Head of caudate nucleus (tissue), 42 donors: ENCODE measurements around the gene RHOXF2.
"Not testable (repeated sequence)": the region's sequence is repeated elsewhere in the genome, so short reads cannot be mapped to it uniquely, and the experiment has no call there.

Experiments used
- DNase-seq, 42 donors: peaks; one replicate each; pipeline versions ENCODE4 v3.0.0 to v3.0.0-alpha.2; 2020 to 2021; ENCODE audit warnings: mixed read lengths in 7 of 42
- intact Hi-C: fragments of 100-400 bp; cut with DNase I; formaldehyde crosslinking; loops from one replicate; pipeline ENCODE4 v1.15.0; 2022

RHOXF2 gene

GRCh38 chrX:120158313-120158712, at the start of gene RHOXF2:
Gene RHOXF2, plus strand, starts transcription at chrX:120158613. Its CDS starts 138 bp downstream, at chrX:120158751.
- intact Hi-C loops, DNase-seq: not testable (repeated sequence)

- intact Hi-C loops: no loop called here
Observed at GRCh38 chrX:120109378-120109777, 49.0 kb upstream of the RHOXF2 start.

DNA sequence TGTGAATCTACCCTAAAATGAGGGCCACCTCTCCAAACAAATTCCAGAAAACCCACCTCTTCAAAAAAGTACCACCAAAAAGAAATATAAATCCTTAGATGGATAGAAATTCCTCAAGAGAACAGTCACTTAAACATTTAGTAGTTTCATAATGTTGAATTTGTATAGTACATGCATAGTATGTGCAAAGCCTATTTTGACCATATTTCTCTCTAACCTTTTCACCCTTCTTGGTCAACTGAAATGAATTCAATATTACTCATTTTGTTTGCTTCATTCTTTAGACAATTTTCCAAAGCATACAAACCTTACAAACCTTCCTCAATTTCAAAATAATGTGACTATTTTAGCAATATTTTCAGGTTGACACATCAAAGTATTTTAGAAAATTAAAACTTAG, 46.8 kb upstream of the RHOXF2 start:
- intact Hi-C loops: no loop called here

More at GRCh38 chrX:120109378-120109777, 49.0 kb upstream of the RHOXF2 start:
- no peak for DNase-seq

GRCh38 chrX:120115438-120115963, 42.9 kb upstream of the RHOXF2 start, which contains the start of gene RHOXF1:
Gene RHOXF1, minus strand, starts transcription at chrX:120115913. Its CDS starts 51 bp downstream, at chrX:120115862.
- DNase-seq: no peak
- intact Hi-C loops: no loop called here

More for the DNA sequence above, 46.8 kb upstream of the RHOXF2 start:
- no peak for DNase-seq

GRCh38 chrX:120120223-120120622, 38.2 kb upstream of the RHOXF2 start:
- intact Hi-C loops: no loop called here

GRCh38 chrX:120125444-120125843, 33.0 kb upstream of the RHOXF2 start:
- intact Hi-C loops: no loop called here
- DNase-seq: peak in 7 of 42 donors; percentile 1 to 43 (median 8)

More at GRCh38 chrX:120120223-120120622, 38.2 kb upstream of the RHOXF2 start:
- DNase-seq: no peak

DNA sequence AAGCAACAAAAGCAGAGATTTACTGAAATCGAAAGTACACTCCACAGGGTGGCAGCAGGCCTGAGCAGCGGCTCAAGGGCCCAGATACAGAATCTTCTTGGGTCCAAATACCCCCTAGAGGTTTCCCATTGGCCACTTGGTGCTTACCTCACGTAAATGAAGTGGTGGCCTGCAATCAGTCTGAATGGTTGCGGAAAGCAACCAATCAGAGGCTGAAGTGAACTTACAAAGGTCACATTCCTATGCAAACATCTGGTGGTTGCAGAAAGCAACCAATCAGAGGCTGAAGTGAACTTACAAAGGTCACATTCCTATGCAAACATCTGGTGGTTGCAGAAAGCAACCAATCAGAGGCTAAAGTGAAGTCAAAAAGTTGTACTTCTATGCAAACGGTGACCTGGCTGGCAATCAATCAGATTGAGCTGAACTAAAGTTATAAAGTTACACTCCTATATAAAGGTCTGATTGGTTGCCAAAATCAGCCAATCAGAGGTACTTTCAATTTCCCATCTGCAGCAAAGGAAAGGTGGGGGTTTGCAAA, 30.0 kb upstream of the RHOXF2 start:
- intact Hi-C loops, DNase-seq: not testable (repeated sequence)

- DNase-seq: no peak
- intact Hi-C loops: no loop called here
Observed at GRCh38 chrX:120136128-120136527, 22.3 kb upstream of the RHOXF2 start.

GRCh38 chrX:120136840-120137239, 21.6 kb upstream of the RHOXF2 start:
- no peak for DNase-seq
- intact Hi-C loops: no loop called here

DNA sequence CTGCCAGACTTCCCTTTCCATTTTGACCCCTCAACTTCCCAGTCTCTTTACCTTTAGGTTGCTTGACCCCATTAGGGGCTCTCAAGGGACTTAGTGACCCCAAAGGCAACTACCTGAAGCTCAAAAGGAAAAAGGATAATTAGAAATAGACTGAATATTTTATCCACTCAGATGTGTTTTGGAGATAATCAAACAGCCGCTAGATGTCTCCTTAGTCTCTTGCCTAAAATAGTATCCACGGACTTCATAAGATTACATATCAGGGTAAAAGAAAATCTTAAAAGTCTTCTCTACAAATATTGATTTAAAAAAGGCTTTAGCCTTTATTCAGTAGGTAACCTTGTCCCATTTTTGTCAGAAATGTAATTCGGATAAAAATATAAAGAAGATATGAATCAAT, 21.0 kb upstream of the RHOXF2 start:
- intact Hi-C loops: no loop called here
- no peak for DNase-seq

GRCh38 chrX:120140293-120140981, 18.0 kb upstream of the RHOXF2 start:
- intact Hi-C loops: no loop called here
- no peak for DNase-seq

GRCh38 chrX:120144178-120144844, 14.1 kb upstream of the RHOXF2 start:
- peak in 2 of 42 donors; percentile 4 to 23 for DNase-seq
- intact Hi-C loops: no loop called here

DNA sequence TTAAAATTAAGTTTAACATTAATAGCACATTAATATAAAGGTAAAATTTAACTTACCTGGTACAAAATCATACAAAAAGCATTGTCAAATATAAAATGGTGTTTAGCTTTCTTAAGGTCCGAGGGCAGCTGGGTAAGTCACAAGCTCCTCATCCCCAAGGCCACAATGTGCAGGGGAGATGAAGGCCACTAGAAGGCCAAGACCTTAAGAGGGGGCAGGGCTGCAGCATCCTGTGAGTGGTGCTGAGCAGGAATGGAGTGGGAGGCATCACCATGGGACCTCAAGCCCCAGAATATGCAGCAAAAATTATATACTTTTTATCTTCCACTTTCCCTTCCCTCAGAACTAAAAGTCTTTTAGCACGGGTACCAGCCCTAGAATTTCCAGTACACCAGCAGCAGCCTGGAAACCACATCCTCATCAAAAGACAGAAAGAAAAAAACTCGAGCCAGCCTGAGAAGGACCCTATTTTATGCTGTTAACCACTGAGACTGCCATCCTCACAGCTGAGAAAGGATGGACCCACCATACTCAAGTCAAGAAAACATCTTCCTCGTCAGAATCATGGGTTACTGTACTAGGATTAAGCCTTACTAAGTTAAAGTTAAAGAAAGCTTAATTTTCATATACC, 13.0 kb upstream of the RHOXF2 start:
- no peak for DNase-seq
- intact Hi-C loops: no loop called here

- intact Hi-C loops, DNase-seq: not testable (repeated sequence)
Observed at GRCh38 chrX:120146323-120146722, 12.1 kb upstream of the RHOXF2 start.

- intact Hi-C loops: no loop called here
- no peak for DNase-seq
Observed at GRCh38 chrX:120147537-120147936, 10.9 kb upstream of the RHOXF2 start.

- DNase-seq, intact Hi-C loops: not testable (repeated sequence)
Observed at GRCh38 chrX:120150109-120150744, 8.2 kb upstream of the RHOXF2 start.

- DNase-seq, intact Hi-C loops: not testable (repeated sequence)
Observed at GRCh38 chrX:120159086-120159485, 673 bp downstream of the RHOXF2 start.

DNA sequence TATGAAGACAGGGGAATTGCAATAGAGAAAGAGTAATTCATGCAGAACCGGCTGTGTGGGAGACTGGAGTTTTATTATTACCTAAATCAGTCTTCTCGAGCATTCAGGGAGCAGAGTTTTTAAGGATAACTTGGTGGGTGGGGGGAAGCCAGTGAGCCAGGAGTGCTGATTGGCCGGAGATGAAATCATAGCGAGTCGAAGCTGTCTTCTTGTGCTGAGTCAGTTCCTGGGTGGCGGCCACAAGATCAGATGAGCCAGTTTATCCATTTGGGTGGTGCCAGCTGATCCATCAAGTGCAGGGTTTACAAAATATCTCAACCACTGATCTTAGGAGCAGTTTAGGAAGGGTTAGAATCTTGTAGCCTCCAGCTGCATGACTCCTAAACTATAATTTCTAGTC, 34.8 kb downstream of the RHOXF2 start:
- not testable (repeated sequence) for DNase-seq

GRCh38 chrX:120193720-120194119, 35.3 kb downstream of the RHOXF2 start:
- intact Hi-C loops, DNase-seq: not testable (repeated sequence)

More for the DNA sequence above, 34.8 kb downstream of the RHOXF2 start:
- intact Hi-C loops: not testable (repeated sequence)
